KMS-11 (cell line): ENCODE results near the gene CDA.

ENCODE experiments used
- H2AFZ ChIP-seq: fragments of 200-600 bp; sonication (generic); 2 replicates; pipeline ENCODE4 v1.6.1; 2016; ENCODE audit warnings: antibody characterized with exemption, mixed run types, low read depth
- H3K27ac ChIP-seq: fragments of 200-600 bp; sonication (generic); 2 replicates; pipeline ENCODE4 v1.6.1; 2016; ENCODE audit warnings: mild to moderate bottlenecking, mixed run types
- H3K27me3 ChIP-seq: fragments of 200-600 bp; sonication (generic); 2 replicates; pipeline ENCODE4 v1.6.1; 2017; ENCODE audit warnings: mild to moderate bottlenecking, low read depth, mixed run types, moderate library complexity; ENCODE audit not compliant: insufficient read depth
- H3K36me3 ChIP-seq: fragments of 200-600 bp; sonication (generic); 2 replicates; pipeline ENCODE4 v1.6.1; 2017; ENCODE audit warnings: mild to moderate bottlenecking, mixed run types; ENCODE audit not compliant: insufficient read depth
- H3K4me1 ChIP-seq: fragments of 200-600 bp; sonication (generic); 2 replicates; pipeline ENCODE4 v1.6.1; 2016; ENCODE audit warnings: mild to moderate bottlenecking, low read depth, mixed run types; ENCODE audit not compliant: poor library complexity, severe bottlenecking
- H3K4me2 ChIP-seq: fragments of 200-600 bp; sonication (generic); 2 replicates; pipeline ENCODE4 v1.7.0; 2016; ENCODE audit warnings: mild to moderate bottlenecking, mixed run types
- H3K4me3 ChIP-seq: fragments of 200-600 bp; sonication (generic); IDR thresholded peaks from 2 replicates; pipeline ENCODE4 v1.6.1; 2017; ENCODE audit warnings: low read depth, low read length, mixed read lengths; ENCODE audit not compliant: insufficient read depth
- H3K79me2 ChIP-seq: fragments of 200-600 bp; sonication (generic); 2 replicates; pipeline ENCODE4 v1.6.1; 2016; ENCODE audit warnings: low read depth, mixed run types; ENCODE audit not compliant: insufficient read depth
- H3K9ac ChIP-seq: fragments of 200-600 bp; sonication (generic); 2 replicates; pipeline ENCODE4 v1.6.1; 2016; ENCODE audit warnings: mild to moderate bottlenecking, mixed run types
- H4K20me1 ChIP-seq: fragments of 200-600 bp; sonication (generic); 2 replicates; pipeline ENCODE4 v1.6.1; 2016; ENCODE audit warnings: mild to moderate bottlenecking, mixed run types; ENCODE audit not compliant: insufficient read depth
- TF ChIP-seq, protein P1 (sequence below): fragments of 200-600 bp; sonication (generic); conservative IDR thresholded peaks from 2 replicates; pipeline ENCODE4 v1.6.1; 2017; ENCODE audit warnings: low read depth, mild to moderate bottlenecking, antibody characterized with exemption, low read length, moderate library complexity, mixed read lengths

Gene CDA

DNA sequence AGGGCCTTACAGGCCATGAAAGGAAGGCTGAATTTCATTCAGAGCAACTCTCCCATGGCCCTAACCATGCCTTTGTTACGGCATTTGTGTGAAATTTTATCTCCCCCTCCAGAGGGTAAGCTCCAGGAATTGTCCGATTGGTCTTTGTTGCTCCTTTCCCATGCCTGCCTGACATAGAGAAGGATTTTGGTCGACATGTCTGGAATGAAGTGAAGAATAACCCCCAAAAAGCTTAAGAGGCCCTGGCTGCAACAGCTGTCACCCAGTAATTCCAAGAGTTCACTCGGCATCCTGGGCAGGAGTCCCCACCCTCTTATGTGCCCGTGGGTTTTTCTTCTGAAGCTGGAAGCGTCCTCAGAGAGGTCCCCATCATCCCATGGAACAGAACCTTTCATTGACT is 20.6 kb downstream of the CDA start:
- Histone ChIP-seq H3K4me1 (no peaks in the 10 kb centered on the region), H3K36me3 (no peaks in the 10 kb centered on the region), H3K4me3 (no peak overlapping the region), H4K20me1 (no peaks in the 10 kb centered on the region), H3K27me3 (peaks cover 10% of the 10 kb centered on the region; the same call in 1 of the 2 replicates), H2AFZ (no peak overlapping the region), H3K27ac (no peak overlapping the region), H3K79me2 (no peaks in the 10 kb centered on the region), H3K9ac (no peak overlapping the region), H3K4me2 (no peak overlapping the region)
- TF ChIP-seq, protein P1, sequence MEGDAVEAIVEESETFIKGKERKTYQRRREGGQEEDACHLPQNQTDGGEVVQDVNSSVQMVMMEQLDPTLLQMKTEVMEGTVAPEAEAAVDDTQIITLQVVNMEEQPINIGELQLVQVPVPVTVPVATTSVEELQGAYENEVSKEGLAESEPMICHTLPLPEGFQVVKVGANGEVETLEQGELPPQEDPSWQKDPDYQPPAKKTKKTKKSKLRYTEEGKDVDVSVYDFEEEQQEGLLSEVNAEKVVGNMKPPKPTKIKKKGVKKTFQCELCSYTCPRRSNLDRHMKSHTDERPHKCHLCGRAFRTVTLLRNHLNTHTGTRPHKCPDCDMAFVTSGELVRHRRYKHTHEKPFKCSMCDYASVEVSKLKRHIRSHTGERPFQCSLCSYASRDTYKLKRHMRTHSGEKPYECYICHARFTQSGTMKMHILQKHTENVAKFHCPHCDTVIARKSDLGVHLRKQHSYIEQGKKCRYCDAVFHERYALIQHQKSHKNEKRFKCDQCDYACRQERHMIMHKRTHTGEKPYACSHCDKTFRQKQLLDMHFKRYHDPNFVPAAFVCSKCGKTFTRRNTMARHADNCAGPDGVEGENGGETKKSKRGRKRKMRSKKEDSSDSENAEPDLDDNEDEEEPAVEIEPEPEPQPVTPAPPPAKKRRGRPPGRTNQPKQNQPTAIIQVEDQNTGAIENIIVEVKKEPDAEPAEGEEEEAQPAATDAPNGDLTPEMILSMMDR: no peak

DNA sequence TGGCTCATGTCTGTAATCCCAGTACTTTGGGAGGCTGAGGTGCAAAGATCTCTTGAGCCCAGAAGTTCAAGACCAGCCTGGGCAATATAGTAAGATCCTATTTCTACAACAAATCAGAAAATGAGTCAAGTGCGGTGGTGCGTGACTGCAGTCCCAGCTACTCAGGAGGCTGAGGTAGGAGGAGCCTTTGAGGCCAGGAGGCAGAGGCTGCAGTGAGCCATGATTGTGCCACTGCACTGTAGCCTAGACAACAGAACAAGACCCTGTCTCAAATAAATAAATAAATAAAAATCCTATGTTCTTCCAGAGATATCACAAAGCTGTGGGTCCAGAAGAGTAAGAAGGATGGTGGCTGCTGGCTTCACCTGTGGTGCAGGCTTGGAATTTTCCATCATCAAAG is 22.1 kb downstream of the CDA start:
- Histone ChIP-seq H3K4me1 (no peaks in the 10 kb centered on the region), H3K27me3 (peaks cover 10% of the 10 kb centered on the region; the same call in 1 of the 2 replicates), H3K9ac (no peak overlapping the region), H3K36me3 (no peaks in the 10 kb centered on the region), H4K20me1 (no peaks in the 10 kb centered on the region), H3K27ac (no peak overlapping the region), H3K79me2 (no peaks in the 10 kb centered on the region), H3K4me3 (no peak overlapping the region), H2AFZ (no peak overlapping the region), H3K4me2 (no peak overlapping the region)
- TF ChIP-seq, protein P1: no peak

DNA sequence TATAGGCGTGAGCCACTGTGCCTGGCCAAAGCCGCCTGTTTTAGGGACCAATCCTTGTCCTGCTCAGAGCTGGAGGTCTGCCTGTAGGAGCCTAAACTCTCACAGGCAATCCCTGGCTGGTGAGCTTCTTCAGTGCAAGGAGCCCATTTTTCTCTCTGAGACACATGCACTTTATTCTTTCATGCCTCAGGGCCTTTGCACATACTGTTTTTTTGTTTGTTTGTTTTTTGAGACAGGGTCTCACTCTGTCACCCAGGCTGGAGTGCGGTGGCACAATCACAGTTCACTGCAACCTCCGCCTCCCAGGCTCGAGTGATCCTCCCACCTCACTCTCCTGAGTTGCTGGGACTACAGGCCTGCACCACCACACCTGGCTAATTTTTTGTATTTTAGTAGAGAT is 22.8 kb downstream of the CDA start:
- Histone ChIP-seq H3K9ac (no peak overlapping the region), H3K36me3 (no peaks in the 10 kb centered on the region), H3K4me1 (no peaks in the 10 kb centered on the region), H3K4me2 (no peak overlapping the region), H3K4me3 (no peak overlapping the region), H3K27ac (no peak overlapping the region), H2AFZ (no peak overlapping the region), H4K20me1 (no peaks in the 10 kb centered on the region), H3K79me2 (no peaks in the 10 kb centered on the region), H3K27me3 (peaks cover 14% of the 10 kb centered on the region; the same call in 1 of the 2 replicates)
- TF ChIP-seq, protein P1: no peak

DNA sequence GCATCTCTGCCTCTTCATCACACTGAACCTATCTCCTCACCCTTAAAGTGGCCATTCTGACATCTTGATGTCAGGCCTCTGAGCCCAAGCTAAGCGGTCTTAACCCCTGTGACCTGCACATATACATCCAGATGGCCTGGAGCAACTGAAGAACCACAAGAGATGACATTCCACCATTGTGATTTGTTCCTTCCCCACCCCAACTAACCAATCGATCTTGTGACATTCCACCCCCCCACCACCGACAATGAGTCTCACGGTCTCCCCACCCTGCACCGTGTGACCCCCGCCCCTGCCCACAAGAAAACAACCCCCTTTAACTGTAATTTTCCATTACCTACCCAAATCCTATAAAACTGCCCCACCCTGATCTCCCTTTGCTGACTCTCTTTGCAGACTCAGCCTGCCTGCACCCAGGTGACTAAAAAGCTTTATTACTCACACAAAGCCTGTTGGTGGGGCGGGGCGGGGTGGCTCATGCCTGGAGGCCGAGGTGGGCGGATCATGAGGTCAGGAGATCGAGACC is 23.4 kb downstream of the CDA start:
- H3K27me3 ChIP-seq: peaks cover 11% of the 10 kb centered on the region; the same call in 1 of the 2 replicates
- no peak overlapping the region for H3K4me2 ChIP-seq
- H2AFZ ChIP-seq: no peak overlapping the region
- no peak overlapping the region for H3K27ac ChIP-seq
- no peak overlapping the region for H3K4me3 ChIP-seq
- H3K79me2 ChIP-seq: no peaks in the 10 kb centered on the region
- TF ChIP-seq, protein P1: no peak
- no peak overlapping the region for H3K9ac ChIP-seq
- H3K4me1 ChIP-seq: no peaks in the 10 kb centered on the region
- H4K20me1 ChIP-seq: no peaks in the 10 kb centered on the region
- H3K36me3 ChIP-seq: no peaks in the 10 kb centered on the region
